MG63 (cell line): Measurements from ENCODE around the gene LY6G6D. TPM values are rescaled to one million over a fixed set of nuclear protein-coding genes. Genes with fewer than 3 reads are reported as not detected.

Source experiments
- DNase-seq: peaks from one replicate; pipeline ENCODE4 v3.0.0-alpha.2; 2020
- H3K27me3 ChIP-seq: fragments of 250-450 bp; sonication (Bioruptor Pico); 2 replicates; pipeline ENCODE4 v1.5.1; 2020; ENCODE audit warnings: mild to moderate bottlenecking, moderate library complexity
- H3K36me3 ChIP-seq: fragments of 250-450 bp; sonication (Bioruptor Pico); 2 replicates; pipeline ENCODE4 v1.5.1; 2020; ENCODE audit warnings: mild to moderate bottlenecking, moderate library complexity
- H3K4me3 ChIP-seq: fragments of 250-450 bp; sonication (Bioruptor Pico); 2 replicates; pipeline ENCODE4 v1.5.1; 2020; ENCODE audit warnings: mild to moderate bottlenecking, moderate library complexity
- H3K9me3 ChIP-seq: fragments of 250-450 bp; sonication (Bioruptor Pico); 2 replicates; pipeline ENCODE4 v1.5.1; 2020; ENCODE audit warnings: mild to moderate bottlenecking, moderate library complexity
- total RNA-seq: library from RNA; depleted of rRNA; stranded (reverse); fragments of >200 nt; shearing (Covaris generic); gene quantifications from 2 replicates; pipeline ENCODE4 v1.2.3, GENCODE V29; 2014; ENCODE audit warnings: low replicate concordance

LY6G6D gene
- total RNA-seq, 1 experiment from 2014 or later, result not detected

DNA sequence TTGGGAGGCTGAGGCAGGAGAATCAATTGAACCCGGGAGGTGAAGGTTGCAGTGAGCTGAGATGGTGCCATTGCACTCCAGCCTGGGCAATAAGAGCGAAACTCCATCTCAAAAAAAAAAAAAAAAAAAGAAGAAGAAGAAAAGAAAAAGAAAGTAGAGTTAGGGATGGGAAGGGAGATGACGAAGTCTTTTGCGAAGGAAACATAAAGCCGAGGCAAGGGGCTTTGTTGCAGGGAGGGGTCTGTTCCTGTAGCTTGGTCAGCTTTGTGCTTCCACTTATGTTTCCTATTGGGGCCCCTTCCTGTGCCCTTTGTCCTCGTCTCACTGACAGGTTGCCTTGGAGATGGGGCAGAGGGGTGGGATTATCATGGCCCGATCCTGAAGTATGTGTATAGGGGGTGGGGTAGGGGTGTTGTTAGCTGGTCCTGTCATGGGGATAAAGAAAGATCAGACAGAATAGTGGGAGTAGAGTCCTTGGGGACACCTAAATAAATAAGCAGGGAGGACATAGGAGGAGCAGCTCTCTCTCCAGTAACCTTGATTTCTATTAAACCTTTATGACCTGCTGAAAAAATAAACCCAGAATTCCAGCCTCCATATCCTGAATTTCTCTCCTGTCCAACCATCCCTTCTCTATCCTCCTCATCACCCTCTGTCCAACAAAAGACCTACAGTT is 22.3 kb downstream of the LY6G6D start:
- H3K9me3 ChIP-seq, result no peaks in the 10 kb centered on the region
- no peak for DNase-seq
- H3K27me3 ChIP-seq, result no peaks in the 10 kb centered on the region
- H3K36me3 ChIP-seq, result peaks cover 38% of the 10 kb centered on the region
- no peak overlapping the region for H3K4me3 ChIP-seq

DNA sequence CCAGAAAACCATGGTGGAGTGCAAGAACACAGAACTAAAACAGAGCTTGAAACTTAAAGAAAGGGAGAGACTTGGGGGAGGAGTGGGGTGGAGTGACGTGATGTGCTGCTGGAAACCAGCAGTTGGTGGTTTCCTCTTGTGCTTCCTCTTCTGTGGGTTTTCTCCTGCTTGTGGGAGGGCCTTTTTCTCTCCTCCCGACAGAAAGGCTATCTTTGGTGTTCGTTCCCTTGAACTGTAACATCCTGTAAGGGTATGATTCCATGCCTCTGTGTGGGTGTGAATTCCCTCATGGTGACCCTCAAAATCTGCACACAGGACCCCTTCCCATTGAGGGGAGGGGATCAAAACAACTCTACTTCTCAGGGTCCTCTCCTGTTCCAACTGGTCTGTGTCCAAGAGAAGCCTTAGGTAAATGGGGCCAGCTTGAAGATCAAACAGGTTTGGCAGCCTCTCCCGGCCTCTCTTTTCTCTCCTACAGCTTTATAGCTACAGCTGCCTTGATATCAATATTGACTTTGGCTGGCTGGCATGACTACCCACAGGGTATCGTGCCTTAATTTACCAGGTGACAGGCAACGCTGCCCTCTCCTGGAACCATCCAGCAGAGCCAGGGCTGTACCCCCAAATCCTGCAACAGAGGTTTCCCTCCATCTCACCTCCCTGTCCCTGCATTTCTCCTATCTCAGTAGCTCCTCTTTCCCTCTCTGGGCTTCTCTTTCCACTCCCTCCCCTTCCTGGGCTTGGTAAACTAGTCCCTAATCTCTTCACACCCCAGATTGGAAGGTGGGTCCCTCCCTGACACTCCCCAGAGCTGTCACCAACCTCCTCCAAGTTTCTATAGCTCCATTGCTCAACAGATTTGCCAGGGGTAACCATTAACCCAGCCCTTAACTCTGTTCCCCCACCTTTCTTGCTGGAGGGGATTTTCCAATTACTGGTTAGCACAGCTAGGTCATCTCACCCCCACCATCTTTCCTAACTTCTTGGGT is 23.1 kb downstream of the LY6G6D start:
- Histone ChIP-seq H3K4me3 (no peak overlapping the region), H3K9me3 (no peaks in the 10 kb centered on the region)
- DNase-seq, result no peak

GRCh38 chr6:31739639-31740396 is 24.7 kb downstream of the LY6G6D start, which contains the start of gene MSH5:
TSS of gene MSH5 (plus strand) at chr6:31740005. CDS start at chr6:31740467, 462 bp downstream.
- Histone ChIP-seq H3K27me3 (no peaks in the 10 kb centered on the region), H3K4me3 (peak within 1 kb of the TSS; percentile 69), H3K36me3 (peaks cover 27% of the 10 kb centered on the region), H3K9me3 (no peaks in the 10 kb centered on the region)
- peak; percentile 96 for DNase-seq

More for the DNA sequence above, 23.1 kb downstream of the LY6G6D start:
- H3K36me3 ChIP-seq, result peaks cover 40% of the 10 kb centered on the region
- no peaks in the 10 kb centered on the region for H3K27me3 ChIP-seq

DNA sequence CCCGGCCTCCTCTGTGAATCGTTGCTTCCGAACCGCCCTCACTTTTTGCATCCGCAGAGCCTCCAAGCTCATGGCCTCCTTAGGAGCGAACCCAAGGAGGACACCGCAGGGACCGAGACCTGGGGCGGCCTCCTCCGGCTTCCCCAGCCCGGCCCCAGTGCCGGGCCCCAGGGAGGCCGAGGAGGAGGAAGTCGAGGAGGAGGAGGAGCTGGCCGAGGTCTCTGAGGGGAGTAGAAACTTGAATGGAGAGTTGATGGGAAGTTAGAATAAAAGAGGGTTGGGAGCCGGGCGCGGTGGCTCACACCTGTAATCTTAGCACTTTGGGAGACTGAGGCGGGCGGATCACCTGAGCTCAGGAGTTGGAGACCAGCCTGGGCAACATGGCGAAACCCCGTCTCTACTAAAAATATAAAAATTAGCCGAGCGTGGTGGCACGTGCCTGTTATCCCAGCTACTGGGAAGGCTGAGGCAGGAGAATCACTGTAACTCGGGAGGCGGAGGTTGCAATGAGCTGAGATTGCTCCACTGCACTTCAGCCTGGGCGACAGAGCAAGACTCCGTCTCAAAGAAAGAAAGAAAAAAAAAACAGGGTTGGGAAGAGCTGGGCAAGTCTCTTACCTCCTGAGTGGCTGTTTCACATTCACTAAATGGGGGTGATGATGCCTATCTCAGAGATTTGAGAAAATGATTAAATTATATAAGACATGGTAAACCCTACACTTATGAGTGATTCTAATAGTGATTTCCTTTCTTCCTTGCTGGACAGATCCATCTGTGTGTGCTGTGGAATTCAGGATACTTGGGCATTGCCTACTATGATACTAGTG is 25.5 kb downstream of the LY6G6D start:
- Histone ChIP-seq H3K9me3 (no peaks in the 10 kb centered on the region), H3K27me3 (no peaks in the 10 kb centered on the region), H3K36me3 (peaks cover 23% of the 10 kb centered on the region), H3K4me3 (peak overlapping the region; percentile 69)
- no peak for DNase-seq

- no peak overlapping the region for H3K4me3 ChIP-seq
- no peak for DNase-seq
Measured at GRCh38 chr6:31741815-31742214, 26.7 kb downstream of the LY6G6D start.

GRCh38 chr6:31742894-31743293 is 27.7 kb downstream of the LY6G6D start:
- no peaks in the 10 kb centered on the region for H3K9me3 ChIP-seq
- H3K27me3 ChIP-seq, result no peaks in the 10 kb centered on the region
- H3K36me3 ChIP-seq, result peaks cover 29% of the 10 kb centered on the region
- no peak overlapping the region for H3K4me3 ChIP-seq
- no peak for DNase-seq

More at GRCh38 chr6:31741815-31742214, 26.7 kb downstream of the LY6G6D start:
- Histone ChIP-seq H3K27me3 (no peaks in the 10 kb centered on the region), H3K36me3 (peaks cover 28% of the 10 kb centered on the region), H3K9me3 (no peaks in the 10 kb centered on the region)

DNA sequence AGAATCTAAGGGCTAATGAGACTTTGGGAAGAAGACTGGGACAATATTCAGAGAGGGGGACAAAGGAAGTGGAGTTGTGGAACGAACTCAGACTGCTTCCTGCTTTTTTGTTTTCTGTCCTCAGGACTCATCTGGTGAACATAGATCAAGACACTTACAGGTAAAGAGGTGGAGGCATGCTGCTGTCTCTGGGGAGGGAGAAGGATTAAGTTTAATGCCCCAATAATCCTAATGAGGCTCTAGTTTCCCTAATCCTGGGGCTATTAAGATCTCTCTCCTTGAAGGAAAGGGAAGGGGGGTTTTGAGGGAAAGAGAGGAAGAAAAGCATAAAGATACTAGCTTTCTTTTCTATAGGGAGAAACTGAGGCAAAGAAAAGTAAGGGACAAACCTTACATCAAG is 29.3 kb downstream of the LY6G6D start:
- DNase-seq, result no peak
- Histone ChIP-seq H3K27me3 (no peaks in the 10 kb centered on the region), H3K4me3 (no peak overlapping the region), H3K9me3 (no peaks in the 10 kb centered on the region), H3K36me3 (peaks cover 31% of the 10 kb centered on the region)

DNA sequence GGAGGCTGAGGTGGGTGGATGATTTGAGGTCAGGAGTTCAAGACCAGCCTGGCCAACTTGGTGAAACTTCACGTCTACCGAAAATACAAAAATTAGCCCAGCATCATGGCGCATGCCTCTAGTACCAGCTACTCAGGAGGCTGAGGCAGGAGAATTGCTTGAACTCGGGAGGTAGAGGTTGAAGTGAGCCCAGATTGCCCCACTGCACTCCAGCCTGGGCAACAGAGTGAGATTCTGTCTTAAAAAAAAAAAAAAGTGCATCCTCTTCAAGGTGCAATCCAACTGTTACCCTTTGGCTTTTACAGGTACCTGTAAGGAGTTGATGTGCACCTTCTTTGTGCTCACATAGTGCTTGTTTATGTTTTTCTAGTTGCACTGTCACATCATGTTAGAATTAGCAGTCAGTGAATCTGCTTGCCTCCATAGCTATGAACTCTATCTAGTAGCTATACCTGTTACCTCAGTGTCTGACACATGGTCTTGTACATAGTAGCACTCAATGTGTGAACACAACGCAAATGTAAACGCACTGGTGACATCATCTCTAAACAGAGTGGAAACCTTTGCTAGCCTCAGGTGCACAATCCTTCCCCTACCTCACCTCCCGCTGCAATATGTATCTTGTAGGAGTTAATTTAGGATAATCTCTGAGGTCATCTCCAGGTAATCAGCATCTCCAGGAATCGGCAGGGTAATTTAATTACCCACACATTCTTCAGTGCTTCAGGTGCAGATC is 34.3 kb downstream of the LY6G6D start:
- no peaks in the 10 kb centered on the region for H3K27me3 ChIP-seq
- no peak for DNase-seq
- no peaks in the 10 kb centered on the region for H3K9me3 ChIP-seq
- no peak overlapping the region for H3K4me3 ChIP-seq
- peaks cover 8% of the 10 kb centered on the region; the same call in 1 of the 2 replicates for H3K36me3 ChIP-seq

- no peak for DNase-seq
- no peaks in the 10 kb centered on the region for H3K27me3 ChIP-seq
- H3K9me3 ChIP-seq, result no peaks in the 10 kb centered on the region
- H3K36me3 ChIP-seq, result peaks cover 8% of the 10 kb centered on the region; the same call in 1 of the 2 replicates
- H3K4me3 ChIP-seq, result no peak overlapping the region
Measured at GRCh38 chr6:31750411-31751022, 35.4 kb downstream of the LY6G6D start.

GRCh38 chr6:31752739-31753319 is 37.7 kb downstream of the LY6G6D start:
- H3K4me3 ChIP-seq, result no peak overlapping the region
- DNase-seq, result peak; percentile 51

DNA sequence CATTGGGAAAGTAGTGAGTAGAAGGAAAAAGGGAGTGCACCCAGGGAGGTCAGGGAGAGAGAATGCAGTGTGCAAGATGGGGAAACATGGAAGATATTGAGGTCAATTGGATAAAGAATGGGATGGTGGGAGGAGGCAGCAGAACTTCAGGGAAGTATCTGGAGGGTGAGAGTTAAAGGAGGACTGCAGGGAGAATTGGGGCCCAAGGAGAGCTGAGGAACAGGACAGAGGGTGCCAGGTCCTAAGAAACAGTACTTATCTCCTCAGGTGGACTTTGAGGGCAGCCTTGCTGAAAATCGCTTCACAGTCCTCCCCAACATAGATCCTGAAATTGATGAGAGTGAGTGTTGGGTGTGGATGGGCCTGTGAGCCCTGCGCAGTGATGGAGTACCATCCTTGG is 43.1 kb downstream of the LY6G6D start:
- no peaks in the 10 kb centered on the region for H3K9me3 ChIP-seq
- no peak overlapping the region for H3K4me3 ChIP-seq
- H3K27me3 ChIP-seq, result no peaks in the 10 kb centered on the region
- DNase-seq, result no peak
- H3K36me3 ChIP-seq, result no peaks in the 10 kb centered on the region

More at GRCh38 chr6:31752739-31753319, 37.7 kb downstream of the LY6G6D start:
- H3K36me3 ChIP-seq, result peaks cover 2% of the 10 kb centered on the region; the same call in 1 of the 2 replicates
- no peaks in the 10 kb centered on the region for H3K27me3 ChIP-seq
- H3K9me3 ChIP-seq, result no peaks in the 10 kb centered on the region

DNA sequence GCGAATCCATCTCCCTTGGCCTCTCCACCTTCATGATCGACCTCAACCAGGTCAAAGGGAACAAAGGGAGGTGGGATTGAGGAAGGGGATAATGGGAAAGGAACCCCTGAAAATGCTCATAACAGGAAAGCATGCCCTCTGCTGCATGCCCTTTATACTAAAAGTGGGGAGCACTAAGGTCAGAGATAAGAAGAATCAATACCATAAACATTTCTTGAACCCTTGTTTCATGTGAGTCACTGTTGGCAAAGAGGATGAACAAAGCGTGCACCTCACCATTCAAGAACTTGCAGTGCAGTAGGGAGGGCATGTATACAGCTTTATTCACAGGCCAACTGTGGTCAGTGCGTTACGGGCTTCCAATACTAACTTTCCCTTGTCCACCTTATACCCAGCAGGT is 45.6 kb downstream of the LY6G6D start:
- DNase-seq, result no peak
- H3K36me3 ChIP-seq, result no peaks in the 10 kb centered on the region
- no peaks in the 10 kb centered on the region for H3K27me3 ChIP-seq
- no peak overlapping the region for H3K4me3 ChIP-seq
- H3K9me3 ChIP-seq, result no peaks in the 10 kb centered on the region

- Histone ChIP-seq H3K36me3 (no peaks in the 10 kb centered on the region), H3K9me3 (no peaks in the 10 kb centered on the region), H3K27me3 (no peaks in the 10 kb centered on the region), H3K4me3 (no peak overlapping the region)
- DNase-seq, result no peak
Measured at GRCh38 chr6:31761343-31761742, 46.2 kb downstream of the LY6G6D start.

DNA sequence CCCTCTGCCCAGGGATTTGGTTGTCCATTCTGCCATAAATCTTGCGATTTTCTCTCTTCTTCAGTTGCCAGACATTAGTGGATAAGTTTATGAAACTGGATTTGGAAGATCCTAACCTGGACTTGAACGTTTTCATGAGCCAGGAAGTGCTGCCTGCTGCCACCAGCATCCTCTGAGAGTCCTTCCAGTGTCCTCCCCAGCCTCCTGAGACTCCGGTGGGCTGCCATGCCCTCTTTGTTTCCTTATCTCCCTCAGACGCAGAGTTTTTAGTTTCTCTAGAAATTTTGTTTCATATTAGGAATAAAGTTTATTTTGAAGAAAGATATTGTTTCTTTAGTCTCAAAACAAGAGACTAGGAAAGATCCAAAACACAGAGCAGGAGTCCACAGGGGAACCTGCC is 47.2 kb downstream of the LY6G6D start, which contains the start of gene SAPCD1:
Gene SAPCD1 (plus strand): TSS at position 301 of the 400 bp plus-strand sequence. CDS start 399 bp downstream, outside the sequence.
- no peaks in the 10 kb centered on the region for H3K36me3 ChIP-seq
- no peak within 1 kb of the TSS for H3K4me3 ChIP-seq
- H3K27me3 ChIP-seq, result no peaks in the 10 kb centered on the region
- H3K9me3 ChIP-seq, result no peaks in the 10 kb centered on the region
- DNase-seq, result no peak
